Vagina (tissue), 2 donors: ENCODE data around the gene CRIP3. TPM values are rescaled to one million over a fixed set of nuclear protein-coding genes. Genes with fewer than 3 reads are reported as not detected.

Experiments
- DNase-seq, 2 donors: peaks; one replicate each; pipeline ENCODE4 v3.0.0-alpha.2; 2017; ENCODE audit errors: extremely low spot score in 2 of 2
- H3K27ac ChIP-seq: fragments of 200-600 bp; sonication (generic); one replicate; pipeline ENCODE4 v1.5.1; 2019
- H3K27me3 ChIP-seq: fragments of 200-600 bp; sonication (generic); one replicate; pipeline ENCODE4 v1.5.1; 2019
- H3K36me3 ChIP-seq, 2 donors: fragments of 200-600 bp; sonication (generic); one replicate each; pipeline ENCODE4 v1.5.1; 2017 to 2019
- H3K4me1 ChIP-seq: fragments of 200-600 bp; sonication (generic); one replicate; pipeline ENCODE4 v1.5.1; 2019
- H3K4me3 ChIP-seq, 2 donors: fragments of 200-600 bp; sonication (generic); 1 replicate in 1 of 2; 2 replicates in 1 of 2; pipeline ENCODE4 v1.5.1; 2016 to 2019
- H3K9me3 ChIP-seq: fragments of 200-600 bp; sonication (generic); one replicate; pipeline ENCODE4 v1.5.1; 2019
- CTCF ChIP-seq, 3 experiments: fragments of 450-650 bp in 2 of 3; fragments of 200-600 bp in 1 of 3; sonication (generic) in 1 of 3; IDR thresholded peaks; one replicate each; pipeline ENCODE4 v1.5.1; 2017 to 2019; ENCODE audit warnings: antibody characterized with exemption in 3 of 3, mild to moderate bottlenecking in 2 of 3, moderate library complexity in 2 of 3
- POLR2A ChIP-seq, 2 donors: fragments of 450-650 bp; IDR thresholded peaks; one replicate each; pipeline ENCODE4 v1.6.1; 2017; ENCODE audit warnings: antibody characterized with exemption in 2 of 2, mild to moderate bottlenecking in 2 of 2, moderate library complexity in 2 of 2
- POLR2AphosphoS5 ChIP-seq, 2 donors: sonication (generic); formaldehyde crosslinking; IDR thresholded peaks; one replicate each; pipeline ENCODE4 v1.9.0; 2017; ENCODE audit warnings: antibody characterized with exemption in 2 of 2, mild to moderate bottlenecking in 2 of 2, low read depth in 1 of 2; ENCODE audit not compliant: insufficient read depth in 1 of 2
- intact Hi-C: fragments of 100-400 bp; cut with DNase I; formaldehyde crosslinking; loops from one replicate; pipeline ENCODE4 v1.15.1; 2023
- total RNA-seq: library from RNA; depleted of rRNA; stranded (reverse); fragments of >200 nt; gene quantifications from one replicate; pipeline ENCODE4 v1.2.3, GENCODE V29; 2016

CRIP3 gene
- total RNA-seq, 1 donor from 2014 or later: not detected

DNA sequence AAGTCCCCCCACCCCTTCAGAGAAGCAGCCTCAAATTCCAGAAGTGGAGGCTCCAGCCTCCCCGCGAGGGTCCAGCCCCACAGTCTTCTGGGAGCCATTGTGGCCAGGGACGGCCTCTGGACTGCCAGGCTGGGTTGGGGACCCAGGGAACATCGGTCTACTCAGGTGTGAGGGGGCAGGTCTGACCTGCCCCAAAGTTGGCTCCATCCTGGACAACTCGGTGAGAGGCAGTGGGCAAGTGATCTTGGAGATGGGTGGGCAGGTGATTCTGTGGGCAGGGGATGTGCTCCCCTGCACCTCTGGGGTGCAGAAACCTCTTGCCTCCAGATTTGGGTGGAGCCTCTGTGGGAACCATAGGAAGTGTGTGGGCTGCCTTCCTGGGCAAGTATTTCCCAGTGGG lies 22.8 kb downstream of the CRIP3 start:
- TF ChIP-seq POLR2A (IDR thresholded peaks at IDR 0.05): no peak
- no peak for TF ChIP-seq CTCF (IDR thresholded peaks at IDR 0.05)
- no peaks in the 10 kb centered on the region for H3K9me3 ChIP-seq
- intact Hi-C loops: no loop called here
- H3K27me3 ChIP-seq: no peaks in the 10 kb centered on the region
- H3K4me3 ChIP-seq: no peak overlapping the region
- DNase-seq: no peak
- H3K27ac ChIP-seq: no peak overlapping the region
- H3K4me1 ChIP-seq: no peaks in the 10 kb centered on the region
- H3K36me3 ChIP-seq: no peaks in the 10 kb centered on the region

DNA sequence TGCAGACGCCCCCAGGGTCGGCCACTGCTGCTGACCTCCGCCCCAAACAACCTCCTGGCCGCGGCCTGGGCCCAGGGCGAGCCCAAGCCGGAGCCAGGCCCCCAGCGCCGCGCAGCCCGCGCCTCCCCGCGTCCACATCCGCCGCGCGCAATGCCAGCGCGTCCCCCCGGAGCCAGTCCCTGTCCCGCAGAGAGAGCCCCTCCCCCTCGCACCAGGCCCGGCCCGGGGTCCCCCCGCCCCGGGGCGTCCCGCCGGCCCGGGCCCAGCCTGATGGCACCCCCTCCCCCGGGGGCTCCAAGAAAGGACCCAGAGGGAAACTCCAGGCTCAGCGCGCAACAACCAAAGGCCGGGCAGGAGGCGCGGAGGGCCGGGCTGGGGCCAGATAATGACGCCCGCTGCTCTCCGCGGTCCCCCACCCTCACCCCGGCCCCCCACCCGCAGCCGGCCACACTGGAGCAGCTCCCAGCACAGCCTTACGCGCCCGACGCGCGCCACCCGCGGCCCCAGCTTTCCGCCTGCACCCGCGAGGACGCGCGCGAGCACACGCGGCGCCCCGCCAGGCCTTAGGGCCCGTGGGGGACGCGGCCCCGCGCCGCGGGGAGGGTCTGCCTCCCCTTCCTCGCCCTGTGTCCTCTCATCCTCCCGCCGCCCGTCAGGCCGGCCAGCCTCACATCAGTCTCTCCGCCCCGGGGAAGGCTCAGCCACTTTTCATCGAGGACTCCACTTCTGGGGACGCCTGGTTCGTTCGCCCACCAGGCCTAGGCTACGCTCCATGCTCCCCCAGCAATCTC lies 23.4 kb downstream of the CRIP3 start:
- no peak for DNase-seq
- TF ChIP-seq POLR2AphosphoS5 (IDR thresholded peaks at IDR 0.05; ENCODE audit: insufficient read depth in 1 of 2, low read depth in 1 of 2) (no peak), CTCF (IDR thresholded peaks at IDR 0.05) (no peak)
- Histone ChIP-seq H3K27me3 (no peaks in the 10 kb centered on the region), H3K4me3 (peak overlapping the region; percentile 23 to 29), H3K36me3 (no peaks in the 10 kb centered on the region), H3K4me1 (no peaks in the 10 kb centered on the region), H3K9me3 (no peaks in the 10 kb centered on the region), H3K27ac (no peak overlapping the region)
- intact Hi-C loops: no loop called here

GRCh38 chr6:43283905-43284304 lies 24.7 kb downstream of the CRIP3 start:
- no peak for DNase-seq
- TF ChIP-seq CTCF (IDR thresholded peaks at IDR 0.05): no peak
- no peak for TF ChIP-seq POLR2A (IDR thresholded peaks at IDR 0.05)
- H3K4me1 ChIP-seq: no peaks in the 10 kb centered on the region
- H3K9me3 ChIP-seq: no peaks in the 10 kb centered on the region
- no peak overlapping the region for H3K27ac ChIP-seq
- no peaks in the 10 kb centered on the region for H3K27me3 ChIP-seq
- H3K4me3 ChIP-seq: no peak overlapping the region
- intact Hi-C loops: no loop called here
- no peaks in the 10 kb centered on the region for H3K36me3 ChIP-seq

GRCh38 chr6:43283514-43283901 lies 25.1 kb downstream of the CRIP3 start:
- Histone ChIP-seq H3K4me1 (no peaks in the 10 kb centered on the region), H3K27ac (no peak overlapping the region), H3K36me3 (no peaks in the 10 kb centered on the region), H3K4me3 (no peak overlapping the region), H3K9me3 (no peaks in the 10 kb centered on the region), H3K27me3 (no peaks in the 10 kb centered on the region)
- no peak for DNase-seq
- intact Hi-C loops: no loop called here
- no peak for TF ChIP-seq CTCF (IDR thresholded peaks at IDR 0.05)
- no peak for TF ChIP-seq POLR2A (IDR thresholded peaks at IDR 0.05)
- no peak for TF ChIP-seq POLR2AphosphoS5 (IDR thresholded peaks at IDR 0.05; ENCODE audit: insufficient read depth in 1 of 2, low read depth in 1 of 2)

DNA sequence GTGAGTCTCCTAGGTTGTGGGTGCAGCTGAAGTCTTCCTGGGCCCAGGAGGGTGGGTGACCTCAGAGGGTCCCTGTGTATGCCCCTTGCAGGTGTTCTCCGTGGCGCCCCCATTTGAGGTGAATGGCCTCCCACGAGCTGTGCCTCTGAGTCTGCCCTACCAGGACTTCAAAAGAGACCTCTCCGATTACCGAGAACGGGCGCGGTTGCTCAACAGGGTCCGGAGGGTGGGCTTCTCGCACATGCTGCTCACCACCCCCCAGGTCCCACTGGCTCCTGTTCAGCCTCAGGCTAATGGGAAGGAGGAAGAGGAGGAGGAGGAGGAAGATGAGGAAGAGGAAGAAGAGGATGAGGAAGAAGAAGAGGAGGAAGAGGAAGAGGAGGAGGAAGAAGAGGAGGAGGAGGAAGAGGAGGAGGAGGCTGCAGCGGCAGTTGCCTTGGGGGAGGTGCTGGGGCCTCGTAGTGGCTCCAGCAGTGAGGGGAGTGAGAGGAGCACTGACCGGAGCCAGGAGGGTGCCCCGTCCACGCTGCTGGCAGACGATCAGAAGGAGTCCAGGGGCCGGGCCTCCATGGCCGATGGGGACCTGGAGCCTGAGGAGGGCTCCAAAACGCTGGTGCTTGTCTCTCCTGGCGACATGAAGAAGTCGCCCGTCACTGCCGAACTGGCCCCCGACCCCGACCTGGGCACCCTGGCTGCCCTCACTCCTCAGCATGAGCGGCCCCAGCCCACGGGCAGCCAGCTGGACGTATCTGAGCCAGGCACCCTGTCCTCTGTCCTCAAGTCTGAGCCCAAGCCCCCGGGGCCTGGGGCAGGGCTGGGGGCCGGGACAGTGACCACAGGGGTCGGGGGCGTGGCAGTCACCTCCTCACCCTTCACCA lies 25.8 kb downstream of the CRIP3 start:
- Histone ChIP-seq H3K27ac (no peak overlapping the region), H3K36me3 (no peaks in the 10 kb centered on the region), H3K9me3 (no peaks in the 10 kb centered on the region), H3K4me3 (no peak overlapping the region), H3K4me1 (no peaks in the 10 kb centered on the region), H3K27me3 (no peaks in the 10 kb centered on the region)
- no peak for DNase-seq
- no peak for TF ChIP-seq POLR2AphosphoS5 (IDR thresholded peaks at IDR 0.05; ENCODE audit: insufficient read depth in 1 of 2, low read depth in 1 of 2)
- TF ChIP-seq CTCF (IDR thresholded peaks at IDR 0.05): no peak
- TF ChIP-seq POLR2A (IDR thresholded peaks at IDR 0.05): no peak
- intact Hi-C loops: no loop called here
